Fibroblast of skin of abdomen (primary cell): ENCODE results near the gene SLC6A2.

Experiments used
- DNase-seq: peaks from one replicate; pipeline ENCODE4 v3.0.0-alpha.2; 2013

Gene SLC6A2

DNA sequence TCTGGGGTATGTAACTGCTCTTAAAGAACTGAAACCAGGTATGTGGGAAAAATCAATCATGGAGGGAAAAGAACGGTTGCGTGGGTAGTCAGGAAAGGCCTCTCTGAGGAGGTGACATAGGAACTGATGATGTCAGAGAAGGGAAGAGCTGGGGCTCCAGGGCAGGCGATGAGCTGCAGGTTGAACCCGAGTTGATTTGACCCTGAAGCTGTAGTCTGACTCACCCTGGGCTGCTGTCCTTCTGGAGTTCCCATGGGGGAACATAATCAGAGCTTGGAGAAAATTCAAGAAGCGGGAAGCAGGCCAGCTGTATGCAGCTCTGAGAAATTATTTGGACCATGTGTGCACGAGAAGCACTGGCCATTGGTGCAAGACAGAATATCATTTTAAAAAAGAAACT lies 16.7 kb downstream of the SLC6A2 start:
- peak; percentile 40 for DNase-seq

DNA sequence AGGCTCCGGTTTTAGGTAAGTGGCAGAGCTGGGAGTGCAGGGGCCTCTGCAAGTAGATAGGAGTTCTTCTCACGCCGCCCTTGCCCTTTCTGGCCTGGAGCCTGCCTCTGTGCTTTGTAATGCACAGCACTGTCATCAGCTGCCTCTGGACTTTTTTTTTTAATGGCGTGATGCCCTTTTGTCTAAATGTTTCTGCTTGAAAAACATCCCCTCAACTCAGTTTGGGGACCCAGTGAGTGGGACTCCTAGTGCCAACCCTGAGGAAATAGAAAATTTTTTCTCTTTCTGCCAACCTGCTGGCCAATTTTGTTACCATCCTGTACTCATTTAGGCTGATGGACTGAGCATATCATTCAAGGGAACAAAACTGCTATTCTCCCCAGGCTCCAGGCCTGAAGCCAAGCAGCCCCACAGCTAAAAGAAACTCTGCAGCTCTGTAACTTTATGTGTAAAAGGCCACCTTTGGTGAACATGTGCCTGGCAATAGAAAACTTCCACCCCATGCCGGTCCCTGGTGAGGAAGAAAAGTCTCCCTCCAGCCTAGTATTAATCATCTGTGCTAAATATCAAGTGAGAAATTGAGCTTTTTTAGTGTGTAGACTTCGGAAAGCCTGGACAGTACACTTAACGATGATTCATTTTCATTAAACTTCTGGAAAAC lies 22.5 kb downstream of the SLC6A2 start:
- no peak for DNase-seq

GRCh38 chr16:55682086-55682485 lies 26.3 kb downstream of the SLC6A2 start:
- no peak for DNase-seq

GRCh38 chr16:55685973-55686372 lies 30.2 kb downstream of the SLC6A2 start:
- DNase-seq = no peak

DNA sequence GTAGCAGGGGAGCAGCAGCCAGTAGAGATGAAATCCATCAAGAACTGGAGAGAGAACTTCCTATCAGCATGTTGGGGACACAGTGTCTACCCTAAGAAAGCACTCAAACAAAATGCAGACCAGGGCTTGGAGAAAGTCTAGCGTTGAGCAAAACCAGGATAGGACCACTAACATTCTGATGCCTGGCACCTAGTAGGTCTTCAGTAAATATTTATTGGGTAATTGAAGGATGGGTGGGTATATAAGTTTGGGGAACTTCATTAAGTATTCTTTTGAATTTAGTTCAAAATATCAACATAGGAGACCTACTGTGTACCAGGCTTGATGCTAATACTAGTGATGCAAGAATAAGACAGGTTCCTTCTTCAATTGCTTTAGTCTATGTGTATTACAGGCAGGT lies 30.9 kb downstream of the SLC6A2 start:
- DNase-seq = no peak

DNA sequence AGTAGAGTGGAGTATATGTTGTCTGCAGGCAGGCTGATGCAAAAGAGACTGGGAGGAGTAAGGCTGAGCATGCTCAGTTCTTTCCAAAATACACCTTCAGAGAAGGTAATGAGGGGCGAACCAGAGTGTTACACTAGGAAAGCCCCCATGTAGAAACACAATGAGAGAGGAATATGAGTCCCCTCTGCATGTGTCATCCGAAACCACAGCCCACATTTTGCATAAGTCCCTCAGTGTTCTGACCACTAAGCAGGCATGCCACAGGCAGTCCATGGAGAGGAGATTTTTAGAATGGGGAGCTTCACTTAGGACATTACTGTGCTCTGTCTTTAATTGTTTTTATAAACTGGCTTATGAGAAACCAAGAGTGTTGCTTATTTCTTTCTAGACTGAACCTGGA lies 32.0 kb downstream of the SLC6A2 start:
- DNase-seq = no peak

- DNase-seq = no peak
Observed at GRCh38 chr16:55690841-55691240, 35.1 kb downstream of the SLC6A2 start.

- no peak for DNase-seq
Observed at GRCh38 chr16:55691771-55692170, 36.0 kb downstream of the SLC6A2 start.

DNA sequence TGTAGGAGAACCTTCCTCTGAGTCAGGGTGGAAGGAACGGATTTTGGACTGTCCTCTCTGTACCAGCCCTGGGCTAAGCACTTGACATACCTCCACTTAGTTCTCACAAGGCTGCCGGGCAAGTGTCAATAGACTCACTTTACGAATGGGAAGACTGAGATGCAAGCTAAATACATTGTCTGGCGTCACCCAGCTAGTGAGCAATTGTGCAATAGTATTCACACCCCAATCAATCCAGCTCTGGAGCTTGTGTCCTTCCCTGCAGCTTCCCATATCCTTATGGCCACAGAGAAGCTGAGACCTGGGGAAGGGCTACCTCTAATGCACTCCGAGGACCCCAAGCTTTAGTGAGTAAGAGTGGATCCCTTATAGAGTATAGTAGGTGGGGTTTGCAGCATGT lies 39.8 kb downstream of the SLC6A2 start:
- DNase-seq = no peak

- DNase-seq = no peak
Observed at GRCh38 chr16:55697867-55698266, 42.1 kb downstream of the SLC6A2 start.

- no peak for DNase-seq
Observed at GRCh38 chr16:55698331-55698730, 42.5 kb downstream of the SLC6A2 start.

GRCh38 chr16:55698946-55699345 lies 43.2 kb downstream of the SLC6A2 start:
- DNase-seq = no peak

DNA sequence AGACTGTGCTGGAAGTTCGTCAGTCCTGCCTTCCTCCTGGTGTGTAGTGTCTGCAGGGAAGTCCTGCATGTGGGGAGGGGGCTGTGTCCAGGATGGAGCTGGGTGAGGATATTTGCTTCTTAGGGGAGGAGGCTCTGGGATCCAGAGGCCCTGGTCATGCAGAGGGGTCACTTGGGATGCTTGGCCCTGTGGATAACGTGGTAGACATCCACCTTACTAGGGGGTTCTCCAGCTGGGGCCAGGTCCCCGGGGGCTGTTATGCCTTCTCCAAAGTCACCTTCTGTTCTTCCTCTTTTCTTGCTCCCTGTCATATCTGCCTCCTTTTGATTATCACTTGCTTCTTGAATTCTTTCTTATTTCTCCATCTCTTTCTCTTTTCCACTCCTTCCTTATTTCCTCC lies 43.8 kb downstream of the SLC6A2 start:
- no peak for DNase-seq

- DNase-seq = no peak
Observed at GRCh38 chr16:55700067-55700466, 44.3 kb downstream of the SLC6A2 start.

DNA sequence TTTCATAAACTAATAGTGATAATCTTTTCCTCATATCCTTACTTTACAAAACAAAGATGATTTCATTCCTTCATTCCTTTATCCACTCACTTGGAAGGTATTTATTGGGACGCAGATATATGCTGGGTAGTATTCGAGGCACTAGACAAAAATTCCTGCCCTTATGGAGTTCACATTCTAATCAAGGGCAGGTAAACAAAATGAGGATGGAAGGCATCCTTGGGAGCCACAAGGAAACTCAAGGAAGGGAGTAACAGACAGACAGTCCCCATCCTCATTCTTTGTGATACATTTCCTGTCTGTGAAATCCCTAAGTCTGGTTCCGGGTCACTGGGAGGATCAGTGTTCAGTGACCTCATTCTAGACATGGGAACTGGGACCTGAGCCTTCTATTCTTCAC lies 45.2 kb downstream of the SLC6A2 start:
- DNase-seq = no peak

GRCh38 chr16:55701442-55702319 lies 45.9 kb downstream of the SLC6A2 start:
- DNase-seq = peak; percentile 39

DNA sequence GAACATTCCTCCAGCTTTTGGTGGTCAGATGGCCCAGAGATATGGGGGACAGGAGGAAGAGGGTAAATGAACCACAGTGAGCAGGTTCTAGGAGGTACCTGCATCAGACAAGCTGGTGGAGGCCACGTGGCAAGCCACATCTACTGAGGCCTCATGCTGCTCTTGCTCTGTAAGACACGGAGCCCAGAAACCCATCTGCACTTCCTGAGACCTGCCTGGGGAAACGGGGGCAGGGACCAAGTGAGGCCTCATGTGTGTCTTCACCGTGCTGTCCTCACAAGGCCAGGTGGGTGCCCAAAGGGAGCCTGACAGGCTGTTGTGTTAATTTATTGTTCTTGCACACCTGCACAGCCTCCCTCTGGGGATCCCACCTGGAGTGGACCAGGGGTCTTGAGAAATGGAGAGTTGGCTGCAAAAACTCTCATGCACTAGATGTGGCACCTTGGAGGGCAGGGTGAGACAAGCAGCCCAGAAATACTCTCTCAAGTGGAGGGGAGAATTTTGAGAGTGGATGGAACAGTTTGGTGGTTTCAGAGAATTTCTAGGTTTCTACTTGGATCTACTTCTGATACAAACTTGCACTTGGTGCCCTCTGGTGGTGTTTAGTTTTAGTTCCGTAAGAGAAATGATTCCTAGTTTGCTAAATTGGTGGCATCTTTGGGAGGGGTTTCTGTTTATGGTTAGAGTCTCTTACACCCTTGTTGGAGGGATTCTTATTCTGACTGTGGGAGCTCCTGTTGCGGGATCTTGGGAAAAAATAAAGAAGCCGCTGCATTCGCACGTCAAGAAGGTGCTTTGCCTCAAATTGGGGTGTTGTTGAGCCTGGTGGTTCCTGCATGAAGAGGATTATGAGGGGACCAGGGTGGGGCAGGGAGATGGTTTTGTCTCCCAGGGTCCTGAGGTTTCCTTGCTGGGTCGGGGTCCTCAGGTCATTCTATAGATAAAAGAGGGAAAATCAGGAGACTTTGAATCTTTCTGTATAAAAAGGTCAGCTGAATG lies 47.5 kb downstream of the SLC6A2 start:
- peak; percentile 55 for DNase-seq

DNA sequence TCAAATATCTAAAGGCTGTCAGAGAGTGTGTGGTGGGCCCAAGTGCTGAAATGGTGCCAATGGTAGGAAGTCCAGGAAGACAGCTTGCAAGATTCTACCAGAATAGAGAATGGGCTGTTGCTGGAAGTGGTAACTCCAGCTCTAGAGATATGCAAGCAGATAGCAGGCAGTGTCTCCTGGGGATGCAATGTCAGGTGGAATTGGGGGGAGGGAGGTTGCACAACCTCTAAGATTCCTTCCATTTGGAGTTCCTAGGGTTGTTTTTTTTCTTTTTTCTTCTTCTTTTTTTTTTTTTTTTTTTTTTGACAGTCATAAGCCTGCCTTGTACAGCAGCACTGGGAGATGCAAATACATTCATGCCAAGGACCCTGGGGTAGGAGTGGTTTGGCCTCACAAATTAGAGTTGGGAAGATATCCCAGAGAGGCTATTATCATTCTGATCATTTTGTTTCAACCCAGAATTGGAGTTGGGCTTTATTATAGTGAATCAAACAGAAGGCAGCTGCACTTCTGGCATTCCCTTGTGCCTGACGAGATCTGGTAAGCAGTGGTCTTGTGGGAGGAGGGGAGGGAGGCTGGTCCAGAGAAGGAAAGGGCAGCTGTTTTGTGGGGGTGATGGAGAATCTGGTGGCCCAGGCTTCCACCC lies 51.1 kb downstream of the SLC6A2 start:
- DNase-seq = no peak

- no peak for DNase-seq
Observed at GRCh38 chr16:55709801-55710200, 54.0 kb downstream of the SLC6A2 start.

GRCh38 chr16:55710466-55710865 lies 54.7 kb downstream of the SLC6A2 start:
- no peak for DNase-seq

DNA sequence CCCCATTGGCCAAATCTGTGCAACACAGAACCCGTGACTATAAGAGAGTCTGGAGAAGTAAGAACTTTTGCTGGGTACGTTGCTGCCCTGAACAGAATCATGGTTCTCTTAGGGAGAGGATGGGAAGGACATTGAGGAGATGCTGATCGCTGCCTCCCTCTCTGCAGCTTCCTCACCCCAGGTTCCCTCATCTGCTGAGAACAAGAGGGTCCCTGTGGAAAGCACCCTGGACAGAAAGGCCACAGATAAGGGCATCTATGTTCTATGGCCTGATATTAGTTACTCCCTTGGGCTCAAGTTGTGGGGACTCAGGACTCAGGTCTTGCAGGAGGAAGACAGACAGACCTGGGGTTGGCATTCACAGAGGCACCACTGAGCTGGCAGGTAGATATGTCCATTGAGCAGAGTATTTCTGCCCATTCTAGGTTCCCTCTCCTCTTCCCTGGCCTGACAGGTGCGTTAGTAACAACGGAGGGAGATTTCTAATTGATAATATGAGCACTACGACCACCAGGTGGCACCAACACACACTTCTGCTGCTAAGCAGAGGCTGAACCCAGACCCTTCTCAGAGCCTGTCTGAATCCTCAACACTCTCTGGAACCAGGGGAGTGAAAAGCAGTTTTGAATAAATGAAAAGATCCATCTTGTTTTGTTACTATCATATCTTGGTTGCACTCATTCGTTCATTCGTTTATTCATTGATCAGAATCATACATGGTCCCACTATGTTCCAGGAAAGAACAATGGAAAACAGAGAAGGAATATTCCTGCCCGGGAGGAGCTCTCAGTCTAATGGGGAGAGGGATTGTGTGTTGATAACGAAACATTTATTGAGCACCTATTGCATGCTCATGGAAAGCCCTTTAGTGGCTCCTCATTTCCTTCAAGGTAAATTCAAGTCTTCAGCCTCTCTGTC lies 56.4 kb downstream of the SLC6A2 start:
- peak; percentile 32 for DNase-seq
